WI38 (cell line): ENCODE results near the gene EGFL7.

Experiments
- H3K4me3 ChIP-seq: 2 replicates; pipeline ENCODE4 v1.5.1; 2011; ENCODE audit warnings: low read depth, mild to moderate bottlenecking, control low read depth, low read length
- TF ChIP-seq, protein P1 (sequence below): IDR thresholded peaks from 2 replicates; pipeline ENCODE4 v1.5.1; 2012; ENCODE audit warnings: low read depth, mild to moderate bottlenecking, control low read depth, low read length

The EGFL7 gene

DNA sequence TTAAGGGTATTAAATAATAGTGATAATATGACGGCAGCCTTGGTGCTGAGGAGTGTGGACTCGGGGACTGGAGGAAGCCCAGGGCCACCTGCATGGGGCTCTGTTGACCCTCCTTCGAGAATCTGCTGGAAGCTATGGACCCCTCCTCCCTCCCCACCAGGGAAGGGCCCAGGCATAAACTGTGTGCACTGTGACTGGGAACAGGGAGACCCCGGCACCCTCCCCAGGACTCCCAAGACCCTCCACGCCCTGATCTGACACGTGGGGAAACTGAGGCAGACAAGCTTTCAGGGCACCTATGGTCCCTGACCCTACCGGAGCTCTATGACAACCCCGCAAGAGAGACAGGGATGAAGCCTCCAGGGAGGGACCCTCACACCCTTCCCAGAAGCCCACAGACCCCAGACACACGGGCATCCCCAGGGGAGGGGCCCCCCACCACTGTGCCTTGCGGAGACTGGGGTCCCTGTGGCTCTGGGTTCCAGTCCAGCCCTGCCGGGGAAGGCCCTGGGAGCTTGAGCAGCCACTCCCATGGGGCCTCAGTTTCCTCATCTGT, 6.5 kb upstream of the EGFL7 start:
- TF ChIP-seq, protein P1, sequence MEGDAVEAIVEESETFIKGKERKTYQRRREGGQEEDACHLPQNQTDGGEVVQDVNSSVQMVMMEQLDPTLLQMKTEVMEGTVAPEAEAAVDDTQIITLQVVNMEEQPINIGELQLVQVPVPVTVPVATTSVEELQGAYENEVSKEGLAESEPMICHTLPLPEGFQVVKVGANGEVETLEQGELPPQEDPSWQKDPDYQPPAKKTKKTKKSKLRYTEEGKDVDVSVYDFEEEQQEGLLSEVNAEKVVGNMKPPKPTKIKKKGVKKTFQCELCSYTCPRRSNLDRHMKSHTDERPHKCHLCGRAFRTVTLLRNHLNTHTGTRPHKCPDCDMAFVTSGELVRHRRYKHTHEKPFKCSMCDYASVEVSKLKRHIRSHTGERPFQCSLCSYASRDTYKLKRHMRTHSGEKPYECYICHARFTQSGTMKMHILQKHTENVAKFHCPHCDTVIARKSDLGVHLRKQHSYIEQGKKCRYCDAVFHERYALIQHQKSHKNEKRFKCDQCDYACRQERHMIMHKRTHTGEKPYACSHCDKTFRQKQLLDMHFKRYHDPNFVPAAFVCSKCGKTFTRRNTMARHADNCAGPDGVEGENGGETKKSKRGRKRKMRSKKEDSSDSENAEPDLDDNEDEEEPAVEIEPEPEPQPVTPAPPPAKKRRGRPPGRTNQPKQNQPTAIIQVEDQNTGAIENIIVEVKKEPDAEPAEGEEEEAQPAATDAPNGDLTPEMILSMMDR, result no peak
- no peak overlapping the region for H3K4me3 ChIP-seq

DNA sequence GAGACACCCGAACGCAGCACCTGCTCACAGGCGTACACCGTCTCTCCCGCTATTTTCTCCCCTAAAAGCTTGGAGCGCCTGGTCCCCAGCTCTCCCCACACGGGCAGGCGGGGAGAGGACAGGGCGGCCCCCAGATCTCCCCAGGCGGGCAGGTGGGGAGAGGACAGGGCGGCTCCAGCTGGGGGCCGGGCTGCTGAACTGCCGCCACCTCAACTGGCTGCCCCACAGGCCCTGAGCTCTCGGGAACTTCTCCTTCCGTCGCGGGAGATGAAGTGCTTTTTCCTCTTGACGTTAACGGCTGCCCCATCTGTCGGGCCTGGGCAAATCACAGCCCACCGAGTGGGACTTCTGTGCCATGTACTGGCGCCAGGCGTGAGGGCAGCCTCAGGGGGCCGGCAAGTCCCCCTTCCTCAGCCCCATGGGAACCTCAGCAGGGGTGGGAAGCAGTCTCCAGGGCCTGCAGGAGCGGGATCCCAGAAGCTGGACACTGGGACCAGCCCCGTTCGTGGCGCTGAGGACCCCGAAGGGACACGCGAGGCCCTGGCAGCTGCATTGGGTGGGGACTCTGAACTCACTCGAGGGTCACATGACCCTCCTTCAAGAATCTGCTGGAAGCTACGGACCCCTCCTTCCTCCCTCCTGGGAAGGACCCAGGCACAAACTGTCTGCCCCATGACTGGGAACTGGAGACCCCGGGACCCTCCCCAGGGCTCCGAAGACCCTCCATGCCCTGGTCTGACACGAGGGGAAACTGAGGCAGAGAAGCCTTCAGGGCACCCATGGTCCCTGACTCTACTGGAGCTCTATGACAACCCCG, 5.7 kb upstream of the EGFL7 start:
- TF ChIP-seq, protein P1, result no peak
- no peak overlapping the region for H3K4me3 ChIP-seq

DNA sequence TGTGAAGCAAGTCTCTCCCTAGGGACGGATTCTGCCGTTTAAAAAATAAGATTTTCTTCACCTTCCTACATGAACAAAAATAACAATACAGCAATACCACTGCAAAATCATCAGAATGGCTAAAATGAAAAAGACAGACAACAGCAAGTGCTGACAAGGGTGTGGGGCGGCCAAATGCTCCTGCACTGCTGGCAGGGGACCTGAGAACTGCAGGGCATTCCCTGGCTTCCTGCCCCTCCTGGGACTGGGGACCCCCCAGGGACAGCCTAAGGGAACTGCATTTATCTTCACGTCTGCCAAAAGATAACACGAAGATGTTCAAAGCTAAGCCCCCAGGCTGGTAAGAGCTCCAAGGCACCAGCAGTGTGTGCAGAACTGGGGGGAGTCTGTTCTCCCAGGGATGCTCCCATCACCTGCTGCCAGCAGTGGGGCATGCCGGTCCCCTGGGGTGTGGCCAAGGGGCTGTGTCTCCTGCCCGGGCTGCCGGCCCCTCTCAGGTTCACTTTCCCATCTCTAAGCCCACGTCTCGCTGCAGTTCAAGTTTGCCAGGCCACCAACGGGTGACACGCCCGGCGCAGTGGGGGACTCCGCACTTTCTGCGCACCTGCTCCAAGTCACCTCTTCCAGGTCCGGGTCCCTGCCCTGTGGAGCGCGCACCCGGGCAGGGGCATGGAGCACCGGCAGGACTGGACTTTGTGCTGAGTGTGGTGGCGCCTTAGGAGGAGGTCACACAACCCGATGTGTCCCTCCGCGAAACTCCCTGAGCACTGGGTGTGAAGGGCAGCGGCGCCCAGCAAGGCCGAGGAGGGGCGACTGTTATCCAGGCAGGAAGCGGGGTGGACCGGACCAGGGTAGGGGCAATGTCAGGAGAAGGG, 4.5 kb upstream of the EGFL7 start:
- TF ChIP-seq, protein P1, result no peak

DNA sequence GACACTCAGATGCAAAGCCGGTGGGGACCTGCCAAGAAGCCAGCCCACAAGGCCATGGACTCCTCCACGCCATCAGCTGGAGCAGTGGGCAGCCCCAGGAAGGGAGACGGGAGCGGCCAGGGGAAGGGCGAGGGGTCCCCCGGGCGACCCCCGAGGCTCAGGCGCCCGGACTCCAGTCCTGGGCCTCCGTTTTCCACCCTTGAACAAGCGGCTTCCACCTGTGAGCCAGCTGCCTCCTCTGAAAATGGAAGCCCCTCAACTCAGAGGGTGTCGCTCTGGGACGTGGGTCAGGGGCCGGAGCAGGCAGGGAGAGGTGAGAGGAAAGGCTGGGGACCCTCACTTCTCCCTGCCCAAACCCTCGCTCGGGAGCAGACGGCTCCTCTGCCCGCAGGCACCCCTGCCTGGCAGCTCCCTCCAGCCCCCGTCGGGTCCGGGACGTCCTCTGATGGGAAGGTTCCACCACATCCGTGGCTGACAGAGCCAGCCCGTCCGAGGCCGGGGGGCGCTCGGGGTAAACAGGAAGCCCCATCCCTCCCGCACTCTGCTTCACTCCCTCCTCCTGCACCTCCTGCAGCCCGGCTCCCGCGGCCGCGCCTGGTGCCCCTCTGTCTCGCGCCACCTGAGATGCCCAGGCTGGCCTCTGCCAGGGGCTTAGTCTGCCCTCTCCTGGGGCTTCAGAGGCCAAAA, 3.7 kb upstream of the EGFL7 start:
- TF ChIP-seq, protein P1, result no peak
- no peak overlapping the region for H3K4me3 ChIP-seq

More for the DNA sequence above, 4.5 kb upstream of the EGFL7 start:
- H3K4me3 ChIP-seq, result no peak overlapping the region

DNA sequence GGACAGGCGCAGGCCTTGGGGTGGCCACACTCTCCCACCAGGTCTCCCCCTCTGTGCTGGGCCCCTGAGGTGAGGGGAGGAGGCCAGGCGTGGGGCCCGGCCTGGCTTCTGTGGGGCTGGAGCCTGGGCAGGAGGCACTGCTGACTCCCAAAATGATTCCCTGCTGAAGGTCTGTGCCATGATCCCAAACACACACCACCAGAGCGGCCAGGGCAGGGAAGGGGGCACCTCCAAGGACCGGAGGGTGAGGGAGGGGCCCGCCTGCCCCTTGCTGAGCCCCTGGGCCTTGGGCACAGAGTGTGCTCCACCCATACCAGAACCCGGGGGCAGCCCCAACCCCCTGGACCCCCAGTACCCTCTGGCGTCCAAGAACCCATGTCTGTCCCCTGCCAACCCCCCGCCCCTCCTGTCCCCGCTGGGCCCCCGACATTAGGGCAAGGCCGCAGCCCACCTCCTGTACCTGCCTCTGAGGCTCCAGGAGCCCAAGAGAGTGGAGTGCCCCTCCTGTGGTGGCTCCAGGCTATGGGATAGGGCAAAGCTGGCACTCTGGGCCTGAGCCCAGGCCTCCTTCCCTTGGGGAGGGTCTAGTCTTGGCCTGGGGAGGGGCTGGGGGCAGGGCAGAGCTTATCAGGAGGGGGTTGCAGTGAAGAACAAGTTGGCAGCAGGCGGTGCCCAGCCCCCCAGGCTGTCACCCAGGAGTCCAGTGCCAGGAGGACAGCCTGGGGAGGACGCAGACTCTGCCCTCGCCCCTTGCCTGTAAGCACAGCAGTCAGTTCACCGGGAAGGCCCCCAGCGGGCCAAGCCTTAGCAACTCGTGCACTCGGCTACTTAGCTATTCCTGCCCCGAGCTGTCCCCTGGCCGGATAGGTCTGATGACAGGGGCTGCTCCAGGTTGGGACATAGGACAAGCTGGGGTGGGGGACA, 2.6 kb upstream of the EGFL7 start:
- H3K4me3 ChIP-seq, result no peak overlapping the region
- TF ChIP-seq, protein P1, result no peak

DNA sequence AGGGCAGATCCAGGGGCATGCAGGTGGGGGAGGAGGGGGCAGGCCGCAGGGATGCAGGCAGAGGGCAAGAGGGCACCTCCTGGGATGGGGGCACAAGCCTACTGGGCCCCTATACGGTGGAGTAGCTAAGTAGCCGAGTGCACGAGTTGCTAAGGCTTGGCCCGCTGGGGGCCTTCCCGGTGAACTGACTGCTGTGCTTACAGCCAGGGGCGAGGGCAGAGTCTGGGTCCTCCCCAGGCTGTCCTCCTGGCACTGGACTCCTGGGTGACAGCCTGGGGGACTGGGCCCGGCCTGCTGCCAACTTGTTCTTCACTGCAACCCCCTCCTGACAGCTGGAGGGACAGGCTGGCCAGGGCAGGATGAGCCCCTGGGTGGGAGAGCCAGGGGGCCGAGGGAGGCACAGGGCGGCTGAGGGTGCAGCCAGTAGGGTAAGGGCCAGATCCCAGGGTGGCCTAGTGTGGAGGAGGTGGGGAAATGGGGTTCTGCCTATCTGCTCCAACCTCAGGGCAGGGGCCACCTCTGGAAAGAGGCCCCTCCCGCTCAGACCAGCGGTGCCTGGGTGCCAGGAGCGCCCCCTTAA, 1.7 kb upstream of the EGFL7 start:
- TF ChIP-seq, protein P1, result no peak
- H3K4me3 ChIP-seq, result no peak overlapping the region
